ENCODE data around the gene SH2B3.

The SH2B3 gene

GRCh38 chr12:111417290-111417689 is 11.6 kb downstream of the SH2B3 start:
- POLR2A ChIA-PET = no interaction called here
- CTCF ChIA-PET = interaction anchor here (1.0 kb wide), 1 partner anchor 21 kb away, joined by 3 read pairs; no protein-coding TSS in a partner anchor
- no peak for DNase-seq (ENCODE audit: extremely low spot score)
- TF ChIP-seq ELF4 (IDR thresholded peaks at IDR 0.05) (no peak), TARDBP (IDR thresholded peaks at IDR 0.05) (no peak), L3MBTL2 (conservative IDR thresholded peaks at IDR 0.05) (no peak), FOXM1 (IDR thresholded peaks at IDR 0.05; ENCODE audit: borderline replicate concordance) (no peak), SUZ12 (IDR thresholded peaks at IDR 0.05) (no peak), CTBP1 (IDR thresholded peaks at IDR 0.05; ENCODE audit: borderline replicate concordance) (no peak), ARNT (IDR thresholded peaks at IDR 0.05) (no peak), HDGF (IDR thresholded peaks at IDR 0.05; ENCODE audit: borderline replicate concordance) (no peak), PKNOX1 (IDR thresholded peaks at IDR 0.05) (no peak), NFRKB (IDR thresholded peaks at IDR 0.05) (no peak), FOXK2 (IDR thresholded peaks at IDR 0.05) (no peak), LEF1 (IDR thresholded peaks at IDR 0.05; ENCODE audit: borderline replicate concordance) (no peak), ZNF384 (IDR thresholded peaks at IDR 0.05) (no peak)

GRCh38 chr12:111417784-111418593 is 12.3 kb downstream of the SH2B3 start:
- no peak for DNase-seq (ENCODE audit: extremely low spot score)
- ChIA-PET CTCF (no interaction called here), POLR2A (no interaction called here)
- TF ChIP-seq SP1 (IDR thresholded peaks at IDR 0.05) (no peak), TARDBP (IDR thresholded peaks at IDR 0.05) (no peak), SUZ12 (IDR thresholded peaks at IDR 0.05) (no peak), FOXM1 (IDR thresholded peaks at IDR 0.05; ENCODE audit: borderline replicate concordance) (no peak), L3MBTL2 (conservative IDR thresholded peaks at IDR 0.05) (no peak), PKNOX1 (IDR thresholded peaks at IDR 0.05) (no peak), FOXK2 (IDR thresholded peaks at IDR 0.05) (no peak), FOXA1 (IDR thresholded peaks at IDR 0.05) (no peak), ELF4 (IDR thresholded peaks at IDR 0.05) (no peak)

- no peak for TF ChIP-seq ELF4 (IDR thresholded peaks at IDR 0.05)
- TF ChIP-seq ZNF384 (IDR thresholded peaks at IDR 0.05) = no peak
- no peak for TF ChIP-seq L3MBTL2 (conservative IDR thresholded peaks at IDR 0.05)
- TF ChIP-seq LEF1 (IDR thresholded peaks at IDR 0.05; ENCODE audit: borderline replicate concordance) = no peak
- TF ChIP-seq ARNT (IDR thresholded peaks at IDR 0.05) = no peak
- no peak for TF ChIP-seq PKNOX1 (IDR thresholded peaks at IDR 0.05)
- TF ChIP-seq SUZ12 (IDR thresholded peaks at IDR 0.05) = no peak
- no peak for TF ChIP-seq BHLHE40 (IDR thresholded peaks at IDR 0.05; ENCODE audit: borderline replicate concordance)
- no peak for TF ChIP-seq FOXK2 (IDR thresholded peaks at IDR 0.05)
- no peak for TF ChIP-seq HDGF (IDR thresholded peaks at IDR 0.05; ENCODE audit: borderline replicate concordance)
- TF ChIP-seq CTBP1 (IDR thresholded peaks at IDR 0.05; ENCODE audit: borderline replicate concordance) = no peak
- TF ChIP-seq TARDBP (IDR thresholded peaks at IDR 0.05) = no peak
- no peak for TF ChIP-seq FOXM1 (IDR thresholded peaks at IDR 0.05; ENCODE audit: borderline replicate concordance)
- no peak for TF ChIP-seq NFRKB (IDR thresholded peaks at IDR 0.05)
- TF ChIP-seq SP1 (IDR thresholded peaks at IDR 0.05) = no peak
- no peak for TF ChIP-seq FOXA1 (IDR thresholded peaks at IDR 0.05)
- ChIA-PET CTCF (no interaction called here), POLR2A (no interaction called here)
- no peak for DNase-seq (ENCODE audit: extremely low spot score)
Measured at GRCh38 chr12:111418594-111418880, 12.8 kb downstream of the SH2B3 start.

GRCh38 chr12:111419784-111420183 is 14.1 kb downstream of the SH2B3 start:
- POLR2A ChIA-PET = no interaction called here
- TF ChIP-seq ELF4 (IDR thresholded peaks at IDR 0.05) (no peak), SP1 (IDR thresholded peaks at IDR 0.05) (no peak), ZNF384 (IDR thresholded peaks at IDR 0.05) (no peak), PKNOX1 (IDR thresholded peaks at IDR 0.05) (no peak), HDGF (IDR thresholded peaks at IDR 0.05; ENCODE audit: borderline replicate concordance) (no peak), CTBP1 (IDR thresholded peaks at IDR 0.05; ENCODE audit: borderline replicate concordance) (no peak), NFRKB (IDR thresholded peaks at IDR 0.05) (no peak), FOXK2 (IDR thresholded peaks at IDR 0.05) (no peak)
- DNase-seq (ENCODE audit: extremely low spot score) = no peak
- CTCF ChIA-PET = no interaction called here

GRCh38 chr12:111420494-111420893 is 14.8 kb downstream of the SH2B3 start:
- POLR2A ChIA-PET = no interaction called here
- no peak for DNase-seq (ENCODE audit: extremely low spot score)
- CTCF ChIA-PET = no interaction called here
- TF ChIP-seq BHLHE40 (IDR thresholded peaks at IDR 0.05; ENCODE audit: borderline replicate concordance) = no peak
- no peak for TF ChIP-seq LEF1 (IDR thresholded peaks at IDR 0.05; ENCODE audit: borderline replicate concordance)
- TF ChIP-seq FOXK2 (IDR thresholded peaks at IDR 0.05) = no peak
- no peak for TF ChIP-seq TARDBP (IDR thresholded peaks at IDR 0.05)
- TF ChIP-seq FOXA1 (IDR thresholded peaks at IDR 0.05) = no peak
- no peak for TF ChIP-seq CTBP1 (IDR thresholded peaks at IDR 0.05; ENCODE audit: borderline replicate concordance)

Data from HEK293T (cell line).